Left lung (tissue), 10 donors: ENCODE data around the gene DENND1B. TPM values are rescaled to one million over a fixed set of nuclear protein-coding genes. Genes with fewer than 3 reads are reported as not detected.

Experiments
- ATAC-seq: fragments of 200-7000 bp; cut with Tn5 transposase; one replicate; pipeline ENCODE4 v1.9.1; 2020; ENCODE audit warnings: moderate library complexity
- DNase-seq, 4 donors: peaks; one replicate each; pipeline ENCODE4 v3.0.0-alpha.2; 2013 to 2020
- H3K27ac ChIP-seq, 2 donors: fragments of 200-600 bp; sonication (generic) in 1 of 2; one replicate each; pipeline versions ENCODE4 v1.5.0 to v1.8.0; 2020 to 2021
- H3K27me3 ChIP-seq, 2 donors: fragments of 200-600 bp; sonication (generic) in 1 of 2; one replicate each; pipeline versions ENCODE4 v1.5.0 to v1.8.0; 2020 to 2021
- H3K36me3 ChIP-seq, 2 donors: fragments of 200-600 bp; sonication (generic) in 1 of 2; one replicate each; pipeline versions ENCODE4 v1.5.0 to v1.8.0; 2020 to 2021
- H3K4me1 ChIP-seq, 2 donors: fragments of 200-600 bp; one replicate each; pipeline ENCODE4 v1.8.0; 2021
- H3K4me3 ChIP-seq, 2 donors: fragments of 200-600 bp; sonication (generic) in 1 of 2; one replicate each; pipeline versions ENCODE4 v1.5.0 to v1.8.0; 2020 to 2021; ENCODE audit warnings: mild to moderate bottlenecking in 1 of 2
- H3K9me3 ChIP-seq, 2 donors: fragments of 200-600 bp; sonication (generic) in 1 of 2; one replicate each; pipeline versions ENCODE4 v1.5.0 to v1.8.0; 2020 to 2021
- intact Hi-C, 2 donors: fragments of 100-400 bp; cut with DNase I; formaldehyde crosslinking; loops; one replicate each; pipeline versions ENCODE4 v1.11.2 to v1.14.2; 2022
- polyA plus RNA-seq, 6 donors: library from polyadenylated mRNA; unstranded; fragments of 120-200 nt; gene quantifications; one replicate each; pipeline ENCODE4 v1.2.1, GENCODE V29; 2013; ENCODE audit not compliant: insufficient read length in 6 of 6
- total RNA-seq, 2 donors: library from RNA; stranded (reverse); fragmentation: NEBNext Ultra II Directional; extraction: Animal tissue kit (Norgen Biotek cat#: 25700); gene quantifications; one replicate each; pipeline ENCODE4 v1.2.1, GENCODE V29; 2021
- TF ChIP-seq, protein P1 (sequence below), 2 donors: fragments of 200-600 bp; sonication (generic) in 1 of 2; IDR thresholded peaks; one replicate each; pipeline versions ENCODE4 v1.5.0 to v1.8.0; 2021; ENCODE audit warnings: antibody characterized with exemption in 2 of 2
- donor health status: DM: no; HTN: yes; CAD: no.
- donor health status: DM: no; HTN: no; CAD: no.

DENND1B gene
- total and polyA plus RNA-seq, 8 donors: 12.5 to 17.2 (median 13.4) TPM

GRCh38 chr1:197471248-197471985 lies 303.9 kb downstream of the DENND1B start:
- H3K4me3 ChIP-seq: no peak overlapping the region
- intact Hi-C loops: no loop called here
- TF ChIP-seq, protein P1, sequence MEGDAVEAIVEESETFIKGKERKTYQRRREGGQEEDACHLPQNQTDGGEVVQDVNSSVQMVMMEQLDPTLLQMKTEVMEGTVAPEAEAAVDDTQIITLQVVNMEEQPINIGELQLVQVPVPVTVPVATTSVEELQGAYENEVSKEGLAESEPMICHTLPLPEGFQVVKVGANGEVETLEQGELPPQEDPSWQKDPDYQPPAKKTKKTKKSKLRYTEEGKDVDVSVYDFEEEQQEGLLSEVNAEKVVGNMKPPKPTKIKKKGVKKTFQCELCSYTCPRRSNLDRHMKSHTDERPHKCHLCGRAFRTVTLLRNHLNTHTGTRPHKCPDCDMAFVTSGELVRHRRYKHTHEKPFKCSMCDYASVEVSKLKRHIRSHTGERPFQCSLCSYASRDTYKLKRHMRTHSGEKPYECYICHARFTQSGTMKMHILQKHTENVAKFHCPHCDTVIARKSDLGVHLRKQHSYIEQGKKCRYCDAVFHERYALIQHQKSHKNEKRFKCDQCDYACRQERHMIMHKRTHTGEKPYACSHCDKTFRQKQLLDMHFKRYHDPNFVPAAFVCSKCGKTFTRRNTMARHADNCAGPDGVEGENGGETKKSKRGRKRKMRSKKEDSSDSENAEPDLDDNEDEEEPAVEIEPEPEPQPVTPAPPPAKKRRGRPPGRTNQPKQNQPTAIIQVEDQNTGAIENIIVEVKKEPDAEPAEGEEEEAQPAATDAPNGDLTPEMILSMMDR (IDR thresholded peaks at IDR 0.05): no peak
- H3K36me3 ChIP-seq: no peaks in the 10 kb centered on the region
- ATAC-seq: no peak
- H3K27me3 ChIP-seq: no peaks in the 10 kb centered on the region
- DNase-seq: peak in 1 of 4 donors; percentile 28
- H3K4me1 ChIP-seq: no peaks in the 10 kb centered on the region
- no peaks in the 10 kb centered on the region for H3K9me3 ChIP-seq
- H3K27ac ChIP-seq: no peak overlapping the region

GRCh38 chr1:197470330-197470729 lies 304.9 kb downstream of the DENND1B start:
- H3K27ac ChIP-seq: no peak overlapping the region
- H3K9me3 ChIP-seq: no peaks in the 10 kb centered on the region
- intact Hi-C loops: no loop called here
- H3K27me3 ChIP-seq: no peaks in the 10 kb centered on the region
- TF ChIP-seq, protein P1 (IDR thresholded peaks at IDR 0.05): no peak
- ATAC-seq (no peak), DNase-seq (no peak)
- no peaks in the 10 kb centered on the region for H3K36me3 ChIP-seq
- H3K4me1 ChIP-seq: no peaks in the 10 kb centered on the region
- H3K4me3 ChIP-seq: no peak overlapping the region

DNA sequence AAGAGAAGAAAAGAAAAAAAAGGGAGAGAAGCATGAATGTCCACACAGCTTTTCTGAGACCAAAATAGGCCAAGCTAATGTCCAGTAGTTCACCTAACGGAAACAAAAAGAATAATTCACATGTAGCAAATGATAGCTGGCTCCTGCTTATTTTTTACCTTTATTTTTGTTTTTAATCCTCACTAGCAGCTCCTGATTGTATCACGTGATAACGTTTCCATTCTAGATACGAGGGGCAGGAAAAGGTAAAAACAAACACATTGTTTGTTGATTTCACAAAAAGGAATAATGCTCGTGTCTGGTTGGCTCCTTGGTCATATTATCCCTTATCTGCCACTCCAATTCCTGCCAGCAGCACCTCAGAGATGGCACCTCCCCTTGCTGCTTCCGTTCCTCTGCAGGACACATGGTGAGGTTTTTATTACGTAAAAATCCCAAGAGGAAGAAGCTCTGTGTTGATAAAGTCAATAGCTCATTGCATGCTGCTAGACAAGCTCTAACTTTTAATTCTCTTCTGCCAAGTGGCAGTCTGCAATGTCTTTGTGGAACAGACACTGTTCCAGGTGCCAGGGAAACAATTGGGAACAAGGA lies 305.6 kb downstream of the DENND1B start:
- H3K4me1 ChIP-seq: no peaks in the 10 kb centered on the region
- no peak for DNase-seq

DNA sequence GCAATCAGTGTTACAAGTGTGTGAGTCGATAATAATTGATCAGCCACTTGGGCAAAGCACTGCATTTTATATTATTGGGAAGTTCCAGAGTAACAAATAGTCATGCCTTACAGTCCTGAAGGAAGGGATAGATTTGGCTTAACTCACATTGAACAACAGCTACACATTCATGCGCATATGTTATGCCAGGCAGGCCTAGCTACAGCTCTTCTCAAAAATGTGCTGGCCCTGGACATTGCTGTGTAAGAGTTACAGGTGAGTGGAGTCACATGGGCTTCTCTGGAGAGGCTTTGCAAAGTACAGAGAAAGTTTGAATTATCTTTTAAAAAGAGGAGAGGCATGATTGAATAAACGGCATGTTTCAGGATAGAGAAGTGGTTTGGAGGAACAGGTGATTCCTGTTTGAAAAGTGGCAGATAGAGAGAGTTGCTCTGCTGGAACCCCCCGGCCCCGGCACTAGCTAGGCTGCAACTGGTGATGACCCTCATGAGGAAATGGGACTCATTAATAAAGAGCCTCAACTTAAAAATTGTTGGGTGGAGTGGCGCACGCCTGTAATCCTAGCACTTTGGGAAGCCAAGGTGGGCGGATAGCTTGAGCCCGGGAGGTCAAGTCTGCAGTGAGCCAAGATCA lies 306.6 kb downstream of the DENND1B start:
- TF ChIP-seq, protein P1 (IDR thresholded peaks at IDR 0.05): no peak
- Histone ChIP-seq H3K4me3 (no peak overlapping the region), H3K36me3 (no peaks in the 10 kb centered on the region), H3K27ac (no peak overlapping the region), H3K9me3 (no peaks in the 10 kb centered on the region), H3K4me1 (peaks cover 0 to 7% of the 10 kb centered on the region in 2 donors), H3K27me3 (no peaks in the 10 kb centered on the region)
- intact Hi-C loops: no loop called here
- ATAC-seq (no peak), DNase-seq (no peak)

More for the DNA sequence above, 305.6 kb downstream of the DENND1B start:
- Histone ChIP-seq H3K27me3 (no peaks in the 10 kb centered on the region), H3K4me3 (no peak overlapping the region), H3K9me3 (no peaks in the 10 kb centered on the region), H3K27ac (no peak overlapping the region), H3K36me3 (no peaks in the 10 kb centered on the region)
- TF ChIP-seq, protein P1 (IDR thresholded peaks at IDR 0.05): no peak
- ATAC-seq: no peak
- intact Hi-C loops: no loop called here

DNA sequence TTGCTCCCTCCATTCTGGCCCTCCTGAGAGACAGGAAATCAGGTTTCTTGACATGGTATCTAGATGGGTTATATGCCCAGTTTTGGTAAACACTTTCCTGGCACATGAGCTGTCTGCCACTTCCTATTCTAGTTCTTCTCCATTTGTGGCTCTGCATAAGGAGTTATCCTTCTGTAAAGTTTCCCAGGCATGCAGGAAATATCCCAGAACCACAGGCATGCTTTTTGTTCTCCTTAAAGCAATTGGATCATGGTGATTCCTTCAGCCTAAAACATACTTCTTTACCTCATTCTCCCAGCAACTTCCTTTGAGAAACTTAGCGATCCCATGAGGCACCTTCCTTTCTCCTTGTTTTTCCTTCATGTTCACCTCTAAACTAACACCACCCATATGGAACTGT lies 307.4 kb downstream of the DENND1B start:
- no peak for ATAC-seq
- H3K4me1 ChIP-seq: peaks cover 0 to 7% of the 10 kb centered on the region in 2 donors
- no peaks in the 10 kb centered on the region for H3K36me3 ChIP-seq
- H3K27ac ChIP-seq: no peak overlapping the region
- no peaks in the 10 kb centered on the region for H3K9me3 ChIP-seq
- H3K27me3 ChIP-seq: no peaks in the 10 kb centered on the region
- intact Hi-C loops: no loop called here
- no peak overlapping the region for H3K4me3 ChIP-seq
- TF ChIP-seq, protein P1 (IDR thresholded peaks at IDR 0.05): no peak
- no peak for DNase-seq
